Mesothelial cell of epicardium (in vitro differentiated cells): ENCODE results near the gene C1orf198. TPM values are rescaled to one million over a fixed set of nuclear protein-coding genes. Genes with fewer than 3 reads are reported as not detected.

Experiments used
- DNase-seq, 2 experiments: peaks; one replicate each; pipeline ENCODE4 v3.0.0; 2021; ENCODE audit warnings: low spot score in 2 of 2; ENCODE audit not compliant: unreplicated experiment in 2 of 2
- H3K27ac Mint-ChIP-seq: 2 replicates; pipeline ENCODE4 v1.8.0; 2021; ENCODE audit warnings: mixed read lengths
- H3K27me3 Mint-ChIP-seq: 2 replicates; pipeline ENCODE4 v1.8.0; 2021; ENCODE audit warnings: low read depth, mixed read lengths
- H3K36me3 Mint-ChIP-seq: 2 replicates; pipeline ENCODE4 v1.8.0; 2021; ENCODE audit warnings: mixed read lengths
- H3K4me1 Mint-ChIP-seq: 2 replicates; pipeline ENCODE4 v1.8.0; 2021; ENCODE audit warnings: mixed read lengths
- H3K4me3 Mint-ChIP-seq: 2 replicates; pipeline ENCODE4 v1.8.0; 2021; ENCODE audit warnings: mild to moderate bottlenecking, moderate library complexity, mixed read lengths
- H3K9me3 Mint-ChIP-seq: 2 replicates; pipeline ENCODE4 v1.8.0; 2021; ENCODE audit warnings: mixed read lengths
- CTCF ChIP-seq: fragments of 200-600 bp; sonication (generic); IDR thresholded peaks from one replicate; pipeline ENCODE4 v1.5.0; 2021; ENCODE audit warnings: antibody characterized with exemption; ENCODE audit not compliant: unreplicated experiment
- total RNA-seq: library from RNA; stranded (reverse); gene quantifications from 3 replicates; pipeline ENCODE4 v1.2.1, GENCODE V29; 2021

The C1orf198 gene
- total RNA-seq, 1 donor from 2014 or later = 143 TPM

GRCh38 chr1:230819976-230820375 lies 48.3 kb downstream of the C1orf198 start:
- no peak overlapping the region for H3K4me3 Mint-ChIP-seq
- H3K9me3 Mint-ChIP-seq = no peaks in the 10 kb centered on the region
- no peaks in the 10 kb centered on the region for H3K27me3 Mint-ChIP-seq
- H3K4me1 Mint-ChIP-seq = peaks cover 15% of the 10 kb centered on the region
- H3K27ac Mint-ChIP-seq = no peak overlapping the region
- H3K36me3 Mint-ChIP-seq = no peaks in the 10 kb centered on the region
- TF ChIP-seq CTCF = no peak
- no peak for DNase-seq

DNA sequence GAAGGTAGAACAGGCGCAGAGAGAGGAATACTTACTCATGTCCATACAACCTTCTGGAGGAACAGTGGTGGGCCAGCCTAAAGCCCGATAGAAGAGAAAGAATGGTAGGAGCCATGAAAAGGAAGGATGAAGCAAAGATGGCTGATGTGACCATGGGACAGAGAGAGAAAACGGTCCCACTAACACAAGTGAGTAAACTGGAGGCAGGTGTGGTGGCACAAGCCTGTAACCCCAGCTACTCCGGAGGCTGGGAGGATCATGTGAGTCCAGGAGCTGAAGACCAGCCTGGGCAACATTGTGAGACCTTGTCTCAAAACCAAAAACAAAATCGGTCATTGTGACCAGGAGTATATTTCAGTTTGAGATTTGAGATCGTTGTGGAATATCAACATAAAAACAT lies 49.4 kb downstream of the C1orf198 start:
- no peak for DNase-seq
- TF ChIP-seq CTCF = no peak
- Mint-ChIP-seq H3K4me3 (no peak overlapping the region), H3K36me3 (no peaks in the 10 kb centered on the region), H3K9me3 (peaks cover 2% of the 10 kb centered on the region), H3K27ac (no peak overlapping the region), H3K27me3 (no peaks in the 10 kb centered on the region), H3K4me1 (peaks cover 9% of the 10 kb centered on the region)

DNA sequence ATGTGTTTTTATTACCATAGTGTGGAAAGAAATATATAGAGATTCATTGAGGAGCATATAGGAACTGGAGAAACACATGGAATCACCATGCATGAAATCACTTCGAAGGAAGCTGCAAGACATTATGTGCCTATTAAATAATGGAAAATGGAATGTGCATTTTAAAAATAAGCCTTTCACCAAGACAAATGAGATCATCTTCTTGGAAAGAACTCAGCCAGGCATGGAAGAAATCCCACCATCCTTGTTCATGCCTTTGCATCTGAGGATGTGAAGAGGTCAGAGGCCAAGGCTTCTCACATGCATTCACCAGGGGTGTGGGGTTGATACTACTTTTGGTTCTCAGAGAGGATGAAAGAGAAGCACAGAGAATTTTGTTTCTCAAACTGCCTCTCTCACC lies 50.0 kb downstream of the C1orf198 start:
- no peaks in the 10 kb centered on the region for H3K27me3 Mint-ChIP-seq

GRCh38 chr1:230816018-230816417 lies 52.3 kb downstream of the C1orf198 start:
- Mint-ChIP-seq H3K4me3 (no peak overlapping the region), H3K4me1 (no peaks in the 10 kb centered on the region), H3K27me3 (no peaks in the 10 kb centered on the region), H3K27ac (no peak overlapping the region), H3K36me3 (peaks cover 5% of the 10 kb centered on the region), H3K9me3 (peaks cover 27% of the 10 kb centered on the region)
- TF ChIP-seq CTCF = no peak
- no peak for DNase-seq

More for the DNA sequence above, 50.0 kb downstream of the C1orf198 start:
- TF ChIP-seq CTCF = no peak
- Mint-ChIP-seq H3K27ac (no peak overlapping the region), H3K4me1 (peaks cover 6% of the 10 kb centered on the region), H3K36me3 (no peaks in the 10 kb centered on the region), H3K9me3 (peaks cover 7% of the 10 kb centered on the region), H3K4me3 (no peak overlapping the region)
- DNase-seq = no peak

DNA sequence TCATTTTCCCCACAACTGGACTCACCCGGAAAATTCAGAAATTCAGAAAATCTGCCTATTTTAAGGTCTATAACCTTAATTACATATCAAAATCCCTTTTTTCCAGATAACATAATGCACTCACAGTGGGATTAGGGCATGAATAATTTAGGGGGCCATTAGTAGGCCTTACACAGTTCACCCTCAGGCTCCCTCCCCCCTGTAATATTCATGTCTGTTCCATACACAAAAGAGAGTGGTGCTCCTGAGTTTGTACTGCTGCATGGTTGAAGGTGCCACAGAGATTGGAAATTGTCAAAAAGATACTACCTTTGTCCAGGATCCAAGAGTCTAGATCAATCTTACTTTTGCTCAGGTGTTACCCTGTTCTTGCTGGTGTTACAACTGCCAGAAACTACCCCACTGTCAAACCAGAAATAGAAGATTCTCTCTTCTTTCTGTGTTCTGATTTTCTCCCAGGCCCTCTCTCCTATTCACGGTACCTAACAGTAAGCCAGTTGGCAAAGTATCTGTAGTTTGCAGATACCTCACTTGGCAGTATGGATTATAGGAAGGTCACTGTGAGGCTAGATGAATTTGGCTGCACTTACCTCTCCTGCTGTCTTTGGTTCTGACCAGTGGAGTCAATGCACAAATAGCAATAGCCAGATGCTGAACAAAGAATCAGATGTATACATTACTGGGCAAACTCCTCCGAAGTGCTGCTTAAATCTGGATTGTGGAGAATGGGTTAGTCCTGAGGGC lies 53.2 kb downstream of the C1orf198 start:
- Mint-ChIP-seq H3K36me3 (peaks cover 5% of the 10 kb centered on the region), H3K27ac (no peak overlapping the region), H3K27me3 (no peaks in the 10 kb centered on the region), H3K4me3 (no peak overlapping the region), H3K9me3 (peaks cover 27% of the 10 kb centered on the region), H3K4me1 (no peaks in the 10 kb centered on the region)
- DNase-seq = no peak
- TF ChIP-seq CTCF = no peak
